NCI-H1092 treated with DMSO at 0.1 percent for 48 hours (cell line): ENCODE results near the gene TMPO.
"Not testable (repeated sequence)": the region's sequence is repeated elsewhere in the genome, so short reads cannot be mapped to it uniquely, and the experiment has no call there.

Experiments used
- DNase-seq: peaks from one replicate; lab custom pipeline; 2025; lab: John Stamatoyannopoulos, UW

TMPO gene

GRCh38 chr12:98515287-98516110 is at the start of gene TMPO:
Gene TMPO (plus strand): TSS chr12:98515590. CDS start chr12:98515868, 278 bp downstream.
- peak; percentile 89 for DNase-seq

- no peak for DNase-seq
These were observed 49.3 kb upstream of the TMPO start for GRCh38 chr12:98465950-98466602.

GRCh38 chr12:98466640-98467400 is 48.6 kb upstream of the TMPO start:
- no peak for DNase-seq

DNA sequence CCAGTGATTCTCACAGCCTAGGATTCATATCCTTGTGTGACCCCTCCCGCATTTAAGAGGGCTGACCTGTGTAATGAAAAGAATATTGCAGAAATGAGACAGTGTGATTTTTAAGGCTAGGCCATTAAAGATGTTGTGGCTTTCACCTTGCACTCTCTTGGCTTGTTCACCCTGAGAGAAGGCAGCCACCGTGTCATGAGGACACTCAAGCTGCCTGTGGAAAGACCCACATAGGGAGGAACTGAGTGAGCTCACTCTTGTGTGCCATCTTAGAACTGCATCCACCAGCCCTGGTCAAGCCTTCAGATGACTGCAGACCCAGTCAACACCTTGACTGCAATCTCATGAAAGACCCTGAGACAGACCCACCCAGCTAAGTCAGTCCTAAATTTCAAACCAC is 46.3 kb upstream of the TMPO start:
- DNase-seq, result no peak

DNA sequence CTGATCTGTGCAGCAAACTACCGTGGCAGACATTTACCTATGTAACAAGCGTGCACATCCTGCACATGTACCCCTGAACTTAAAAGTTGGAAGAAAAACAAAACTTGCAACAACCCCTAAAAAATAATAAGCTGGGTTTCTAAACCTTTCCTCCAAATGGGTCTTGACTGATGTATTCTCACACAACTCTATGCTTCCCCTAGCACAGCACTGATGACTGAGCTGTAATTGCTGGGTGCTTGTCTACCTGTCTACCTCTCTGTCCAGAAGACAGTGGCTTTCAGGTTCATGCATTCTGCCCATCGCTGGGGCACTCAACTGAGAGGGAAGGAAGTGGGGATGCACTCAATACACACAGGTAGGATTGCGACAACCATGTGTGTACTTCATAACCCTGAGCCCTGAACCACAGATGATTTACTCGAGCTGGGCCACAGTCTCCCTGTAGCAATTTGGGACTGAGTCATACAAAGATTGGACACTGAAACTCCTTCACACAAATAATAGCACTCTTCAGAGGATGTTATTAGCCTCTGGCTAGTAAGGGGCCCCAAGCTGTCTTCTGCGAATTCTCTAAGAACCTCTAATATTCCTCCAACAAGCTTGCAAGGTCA is 44.8 kb upstream of the TMPO start:
- DNase-seq, result no peak

DNA sequence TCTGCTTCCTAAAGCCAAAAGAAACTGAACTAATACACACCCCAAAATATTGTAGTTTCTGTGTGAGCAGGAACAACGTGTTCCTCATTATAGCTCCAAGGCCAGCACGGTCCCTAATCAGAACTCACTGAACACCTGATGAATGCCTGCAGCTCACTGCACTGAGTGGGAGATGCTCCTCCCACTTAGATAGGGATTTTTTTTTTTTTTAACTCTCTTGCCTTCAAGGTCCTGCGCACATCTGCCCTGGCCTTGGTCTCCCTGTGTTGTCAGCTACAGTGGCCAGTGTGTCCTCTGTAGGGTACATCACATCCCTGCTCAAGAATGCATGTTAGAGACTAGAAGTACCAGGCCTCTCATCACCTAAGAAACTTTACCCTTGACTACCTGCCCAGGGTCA is 44.3 kb upstream of the TMPO start:
- DNase-seq, result no peak

- DNase-seq, result no peak
These were observed 39.9 kb upstream of the TMPO start for GRCh38 chr12:98475565-98475908.

DNA sequence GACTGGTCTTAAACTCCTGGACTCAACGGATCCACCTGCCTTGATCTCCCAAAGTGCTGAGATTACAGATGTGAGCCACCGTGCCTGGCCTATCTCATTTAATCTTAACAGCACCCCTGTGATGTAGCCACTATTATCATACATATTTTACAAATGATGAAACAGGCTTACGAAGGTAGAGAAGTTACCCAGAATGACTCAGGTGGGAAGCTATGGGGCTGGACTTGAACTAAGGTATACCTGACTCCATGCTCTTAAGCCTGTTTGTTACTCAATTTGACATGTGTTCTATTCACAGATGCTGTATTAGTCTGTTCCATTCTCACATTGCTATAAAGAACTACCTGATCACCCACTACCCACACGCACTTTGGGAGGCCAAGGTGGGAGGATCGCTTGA is 36.8 kb upstream of the TMPO start:
- DNase-seq, result no peak

DNA sequence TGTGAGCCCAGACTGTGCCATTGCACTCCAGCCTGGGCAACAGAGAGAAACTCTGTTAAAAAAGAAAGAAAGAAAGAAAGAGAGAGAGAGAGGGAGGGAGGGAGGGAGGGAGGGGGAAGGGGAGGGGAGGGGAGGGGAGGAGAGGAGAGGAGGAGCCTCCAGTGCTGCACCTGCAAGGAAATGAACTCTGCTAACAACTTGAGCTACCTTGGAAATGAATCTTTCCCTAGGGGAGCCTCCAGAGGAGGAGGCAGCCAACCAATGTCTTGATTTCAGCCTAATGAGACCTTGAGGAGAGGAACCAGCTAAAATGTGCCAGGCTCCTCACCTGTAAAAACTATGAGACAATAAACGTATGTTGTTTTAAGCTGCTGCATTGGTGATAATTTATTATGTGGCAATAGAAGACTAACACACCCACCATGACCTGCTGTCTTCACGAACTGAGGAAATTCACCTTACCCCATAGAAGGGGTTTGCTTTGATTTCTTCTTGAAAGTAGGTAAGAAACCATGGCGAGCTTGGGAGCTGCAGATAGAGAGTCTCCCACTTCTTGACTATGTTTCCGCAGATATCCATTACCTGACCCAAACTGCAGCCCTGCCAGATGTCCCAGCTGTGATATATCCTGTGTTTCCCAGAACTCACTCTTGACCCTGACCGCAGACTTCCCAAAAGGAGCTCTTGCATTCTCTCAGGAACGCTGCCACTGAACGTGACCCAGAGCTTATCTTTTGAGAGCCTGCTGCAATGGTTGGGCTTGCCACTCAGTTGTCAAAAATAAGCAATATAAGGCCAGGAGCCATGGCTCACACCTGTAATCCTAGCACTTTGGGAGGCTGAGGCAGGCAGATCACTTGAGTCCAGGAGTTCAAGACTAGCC is 31.5 kb upstream of the TMPO start:
- no peak for DNase-seq

GRCh38 chr12:98485792-98486340 is 29.5 kb upstream of the TMPO start:
- no peak for DNase-seq

DNA sequence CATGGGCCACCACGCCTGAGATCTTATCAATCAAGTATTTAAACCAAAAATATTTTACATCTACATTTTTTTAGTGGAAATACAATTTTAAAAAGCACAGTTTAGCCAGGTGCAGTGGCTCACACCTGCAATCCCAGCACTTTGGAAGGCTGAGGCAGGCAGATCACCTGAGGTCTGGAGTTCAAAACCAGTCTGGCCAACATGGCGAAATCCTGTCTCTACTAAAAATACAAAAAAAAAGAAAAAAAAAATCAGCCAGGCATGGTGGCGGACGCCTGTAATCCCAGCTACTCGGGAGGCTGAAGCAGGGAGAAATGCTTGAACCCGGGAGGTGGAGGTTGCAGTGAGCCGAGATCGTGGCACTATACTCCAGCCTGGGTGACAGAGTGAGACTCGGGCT is 27.0 kb upstream of the TMPO start:
- not testable (repeated sequence) for DNase-seq

GRCh38 chr12:98489176-98489575 is 26.2 kb upstream of the TMPO start:
- DNase-seq, result no peak

- peak; percentile 82 for DNase-seq
These were observed 24.6 kb upstream of the TMPO start for GRCh38 chr12:98490501-98491453.

DNA sequence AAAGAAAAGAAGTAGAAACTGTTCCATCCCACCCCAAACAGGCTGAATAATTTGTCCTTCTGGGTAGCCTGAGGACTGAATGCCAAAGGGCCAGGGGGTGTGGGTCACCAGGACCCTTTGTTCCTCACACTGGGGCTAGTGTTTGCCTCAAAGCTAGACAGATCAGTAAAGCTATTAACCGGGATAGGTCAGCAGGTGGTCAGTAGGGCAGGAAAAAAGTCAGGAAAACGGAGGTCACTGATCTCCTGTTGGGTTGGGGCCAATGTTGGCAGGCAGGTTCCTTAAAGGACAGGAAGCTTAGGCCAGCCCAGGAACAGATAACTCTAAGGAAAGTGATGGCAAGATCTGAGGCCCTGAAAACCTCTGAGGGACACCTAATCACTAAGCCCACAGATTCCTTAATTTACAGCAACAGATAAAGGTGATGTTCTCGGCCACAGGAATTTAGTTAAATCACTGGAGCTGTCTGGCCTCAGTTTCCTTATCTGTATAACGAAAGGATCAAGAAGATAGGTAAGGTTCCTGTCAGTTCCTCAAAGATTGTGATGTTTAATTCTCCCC is 22.7 kb upstream of the TMPO start:
- no peak for DNase-seq

DNA sequence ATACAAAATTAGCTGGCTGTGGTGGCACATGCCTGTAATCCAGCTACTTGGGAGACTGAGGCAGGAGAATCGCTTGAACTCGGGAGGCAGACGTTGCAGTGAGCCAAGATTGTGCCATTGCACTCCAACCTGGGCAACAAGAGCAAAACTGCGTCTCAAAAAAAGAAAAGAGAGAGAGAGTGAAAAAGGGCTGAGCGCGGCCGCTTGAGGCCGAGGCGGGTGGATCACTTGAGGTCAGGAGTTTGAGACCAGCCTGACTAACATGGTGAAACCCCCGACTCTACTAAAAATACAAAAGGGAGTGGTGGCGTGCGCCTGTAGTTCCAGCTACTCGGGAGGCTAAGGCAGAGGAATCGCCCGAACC is 14.1 kb upstream of the TMPO start:
- DNase-seq, result not testable (repeated sequence)

- DNase-seq, result peak; percentile 95
These were observed 12.1 kb upstream of the TMPO start for GRCh38 chr12:98503342-98503591.

DNA sequence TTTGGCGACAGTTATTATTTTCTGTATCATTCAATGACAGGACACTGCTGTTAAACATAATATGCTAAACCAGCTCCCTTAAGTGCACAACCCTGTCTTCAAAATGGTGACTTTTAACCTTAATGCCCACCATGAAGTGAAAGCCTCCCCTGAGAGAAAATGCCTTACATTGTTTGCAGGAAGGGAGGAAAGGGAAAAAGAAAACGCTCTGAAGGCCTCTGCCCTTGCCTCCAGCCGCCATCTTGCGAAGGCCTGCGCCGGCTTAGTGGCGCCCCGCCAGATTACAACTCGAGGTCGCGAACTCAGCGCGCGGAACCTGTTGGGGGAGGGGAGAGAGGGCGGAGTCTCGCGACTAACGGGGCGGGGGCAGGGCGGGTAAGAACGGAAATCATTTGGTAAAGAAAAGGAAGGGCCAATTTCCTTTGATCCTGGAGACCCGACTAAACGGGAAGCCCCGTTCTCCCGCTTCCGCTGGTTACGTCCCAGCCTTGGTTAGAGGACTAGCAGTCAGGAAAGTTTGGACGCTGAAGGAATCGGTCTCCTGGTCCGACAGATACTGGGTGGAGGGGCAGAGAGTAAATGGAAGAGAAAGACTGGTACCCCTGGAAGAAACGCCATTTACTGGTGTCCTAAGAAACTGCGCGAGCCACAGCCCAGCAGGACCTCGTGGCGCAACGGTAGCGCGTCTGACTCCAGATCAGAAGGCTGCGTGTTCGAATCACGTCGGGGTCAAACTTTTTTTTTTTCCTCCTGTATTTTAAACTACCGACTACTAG is 11.6 kb upstream of the TMPO start:
- DNase-seq, result peak; percentile 95

GRCh38 chr12:98504368-98504617 is 11.1 kb upstream of the TMPO start:
- DNase-seq, result no peak

DNA sequence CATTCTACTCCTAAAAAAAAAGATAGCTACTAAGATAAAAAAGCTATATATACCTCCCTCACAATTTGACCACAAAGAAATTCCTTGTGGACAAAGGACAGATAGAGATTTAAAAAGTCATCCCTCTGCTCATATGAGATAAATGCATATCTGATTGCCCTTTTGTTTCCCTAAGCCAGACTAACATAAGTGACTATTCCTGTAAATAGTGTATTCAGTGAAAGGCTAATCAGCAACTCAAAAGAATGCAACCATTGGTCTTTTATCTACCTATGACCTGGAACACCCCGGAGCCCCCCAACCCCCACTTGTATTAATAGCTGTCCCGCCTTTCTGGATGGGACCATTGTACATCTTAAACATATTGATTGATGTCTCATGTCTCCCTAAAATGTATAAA is 6.3 kb upstream of the TMPO start:
- DNase-seq, result no peak

DNA sequence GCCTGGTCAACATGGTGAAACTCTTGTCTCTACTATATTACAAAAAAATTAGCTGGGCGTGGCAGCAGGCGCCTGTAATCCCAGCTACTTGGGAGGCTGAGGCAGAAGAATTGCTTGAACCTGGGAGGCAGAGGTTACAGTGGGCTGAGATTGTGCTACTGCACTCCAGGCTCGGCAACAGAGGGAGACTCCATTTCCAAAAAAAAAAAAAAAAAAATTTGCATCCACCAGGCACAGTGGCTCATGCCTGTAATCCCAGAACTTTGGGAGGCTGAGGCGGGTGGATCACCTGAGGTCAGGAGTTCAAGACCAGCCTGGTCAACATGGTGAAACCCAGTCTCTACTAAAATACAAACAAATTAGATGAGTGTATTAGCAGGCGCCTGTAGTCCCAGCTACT is 3.6 kb upstream of the TMPO start:
- DNase-seq, result not testable (repeated sequence)
